ENCODE data around the gene GPR171.
"Not testable (repeated sequence)": the region's sequence is repeated elsewhere in the genome, so short reads cannot be mapped to it uniquely, and the experiment has no call there.

GPR171 gene, protein sequence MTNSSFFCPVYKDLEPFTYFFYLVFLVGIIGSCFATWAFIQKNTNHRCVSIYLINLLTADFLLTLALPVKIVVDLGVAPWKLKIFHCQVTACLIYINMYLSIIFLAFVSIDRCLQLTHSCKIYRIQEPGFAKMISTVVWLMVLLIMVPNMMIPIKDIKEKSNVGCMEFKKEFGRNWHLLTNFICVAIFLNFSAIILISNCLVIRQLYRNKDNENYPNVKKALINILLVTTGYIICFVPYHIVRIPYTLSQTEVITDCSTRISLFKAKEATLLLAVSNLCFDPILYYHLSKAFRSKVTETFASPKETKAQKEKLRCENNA

DNA sequence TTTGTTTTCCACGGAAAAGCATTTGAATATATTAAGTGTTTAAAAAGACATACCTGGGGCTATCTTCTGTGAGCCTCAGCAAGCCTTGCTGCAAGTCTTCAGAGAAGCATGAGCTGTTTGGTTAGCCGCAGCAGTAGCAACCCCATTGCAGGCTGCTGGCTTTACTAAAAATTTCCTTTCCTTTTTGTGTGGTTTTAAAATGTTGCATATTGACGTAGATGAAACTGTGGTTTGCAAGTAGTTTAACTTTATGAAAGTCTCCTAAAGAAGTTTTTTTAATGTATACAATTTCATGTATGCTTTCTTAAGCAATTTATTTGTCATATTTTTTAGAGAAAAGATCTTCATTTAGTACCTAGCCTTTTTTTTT is at the start of gene GPR171:
Gene GPR171, minus strand, starts transcription at position 166 of the 370 bp plus-strand sequence. CDS start 3,830 bp downstream, outside the sequence.
- no peak for DNase-seq

DNA sequence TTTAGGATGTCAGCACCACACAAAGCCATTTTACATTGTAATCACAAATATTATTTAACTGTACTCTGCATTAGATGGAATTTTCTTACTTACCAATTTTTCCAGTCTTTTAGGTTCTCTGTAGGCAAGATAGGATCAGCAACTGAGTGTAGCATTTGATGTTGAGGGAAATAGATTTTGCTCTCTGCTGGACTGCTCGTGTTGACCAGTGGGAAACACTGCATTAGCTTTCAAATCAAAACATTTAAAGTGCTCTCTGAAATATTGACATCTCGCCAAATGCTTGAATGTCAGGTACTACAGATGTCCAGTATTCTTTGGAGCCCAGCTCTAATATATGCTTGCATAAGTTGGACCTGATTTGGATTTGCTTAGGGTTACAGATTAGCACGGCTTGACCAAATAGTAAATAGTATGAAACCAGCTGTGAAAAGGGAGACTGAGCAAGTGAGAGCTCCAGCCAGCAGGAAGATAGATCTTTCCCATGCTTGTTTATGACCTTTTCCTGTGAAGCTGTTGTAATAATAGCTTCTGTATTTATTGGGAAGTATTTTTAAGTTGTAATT is 45.8 kb upstream of the GPR171 start:
- no peak for DNase-seq

DNA sequence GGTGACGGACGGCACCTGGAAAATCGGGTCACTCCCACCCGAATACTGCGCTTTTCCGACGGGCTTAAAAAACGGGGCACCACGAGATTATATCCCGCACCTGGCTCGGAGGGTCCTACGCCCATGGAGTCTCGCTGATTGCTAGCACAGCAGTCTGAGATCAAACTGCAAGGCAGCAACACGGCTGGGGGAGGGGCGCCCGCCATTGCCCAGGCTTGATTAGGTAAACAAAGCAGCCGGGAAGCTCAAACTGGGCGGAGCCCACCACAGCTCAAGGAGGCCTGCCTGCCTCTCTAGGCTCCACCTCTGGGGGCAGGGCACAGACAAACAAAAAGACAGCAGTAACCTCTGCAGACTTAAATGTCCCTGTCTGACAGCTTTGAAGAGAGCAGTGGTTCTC is 39.0 kb upstream of the GPR171 start:
- DNase-seq = not testable (repeated sequence)

DNA sequence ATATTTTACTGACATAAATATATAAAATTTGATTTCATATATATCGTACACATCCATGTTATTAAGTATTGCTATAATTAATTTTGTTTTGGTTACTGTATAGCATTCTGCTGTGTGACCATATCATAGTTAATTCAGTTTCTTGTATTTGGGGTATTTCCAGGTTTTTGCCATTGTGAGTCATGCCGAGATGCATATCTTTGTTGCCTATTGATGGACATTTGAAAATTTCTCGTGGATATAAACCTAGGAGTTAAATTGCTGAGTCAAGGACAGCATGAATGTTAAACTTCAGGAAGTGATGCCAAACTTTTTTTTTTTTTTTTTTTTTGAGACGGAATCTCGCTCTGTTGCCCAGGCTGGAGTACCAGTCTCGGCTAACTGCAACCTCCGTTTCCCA is 33.7 kb upstream of the GPR171 start:
- DNase-seq = no peak

DNA sequence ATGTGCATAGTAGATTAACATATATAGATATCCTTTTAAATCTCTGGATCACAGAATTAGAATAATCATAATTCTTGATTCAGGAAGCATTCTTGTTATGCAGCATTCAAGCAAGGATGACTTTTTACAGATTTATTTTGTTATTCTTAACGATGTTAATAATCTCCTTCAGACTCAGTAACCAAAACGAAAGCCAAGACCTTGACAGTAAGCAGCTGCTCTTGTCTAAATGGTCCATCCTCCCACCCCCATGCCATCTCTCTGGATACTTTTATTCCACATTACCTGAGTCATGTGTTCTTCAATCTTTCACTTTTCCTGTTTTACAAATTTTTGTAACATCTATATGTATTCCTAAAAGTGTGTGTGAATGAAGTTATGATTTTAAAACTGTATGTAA is 33.3 kb upstream of the GPR171 start:
- no peak for DNase-seq

DNA sequence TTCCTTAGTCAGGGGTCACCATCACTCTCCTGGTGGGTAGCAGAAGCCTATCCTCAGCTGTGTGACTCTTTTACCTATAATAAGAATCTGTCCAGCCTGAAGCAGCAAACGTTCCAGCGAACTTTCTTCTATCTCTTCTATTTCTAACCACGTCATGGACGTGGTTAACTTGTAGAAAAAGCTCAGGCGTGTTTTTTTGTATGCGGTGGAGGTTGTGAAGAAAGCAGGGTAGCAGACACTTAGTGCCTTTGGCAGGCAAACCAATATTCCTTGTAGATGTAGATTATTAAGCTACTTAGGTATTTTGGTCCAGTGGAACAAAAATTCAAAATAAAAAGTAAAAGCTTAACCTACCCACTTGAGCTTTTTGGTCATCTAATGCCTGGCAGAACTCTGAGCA is 31.8 kb upstream of the GPR171 start:
- DNase-seq = no peak

DNA sequence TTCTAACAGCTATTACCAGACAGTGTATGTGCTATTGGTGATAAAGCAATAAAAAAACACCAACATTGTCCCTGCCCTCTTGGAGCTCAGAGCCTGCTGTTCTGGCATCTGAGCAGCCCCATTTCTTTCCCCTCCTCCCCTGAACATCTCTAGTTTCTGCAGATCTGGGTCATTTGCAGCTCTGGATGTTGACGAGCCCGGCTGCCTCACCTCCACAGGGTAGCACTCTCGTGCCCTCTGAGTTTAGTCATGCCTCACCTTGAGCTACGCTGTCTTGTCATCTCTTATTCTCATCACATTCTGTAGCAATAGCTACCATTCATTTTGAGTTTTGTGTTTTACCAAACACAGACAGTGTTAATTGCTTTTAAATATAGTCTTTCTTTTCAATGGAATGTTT is 30.0 kb upstream of the GPR171 start:
- no peak for DNase-seq

DNA sequence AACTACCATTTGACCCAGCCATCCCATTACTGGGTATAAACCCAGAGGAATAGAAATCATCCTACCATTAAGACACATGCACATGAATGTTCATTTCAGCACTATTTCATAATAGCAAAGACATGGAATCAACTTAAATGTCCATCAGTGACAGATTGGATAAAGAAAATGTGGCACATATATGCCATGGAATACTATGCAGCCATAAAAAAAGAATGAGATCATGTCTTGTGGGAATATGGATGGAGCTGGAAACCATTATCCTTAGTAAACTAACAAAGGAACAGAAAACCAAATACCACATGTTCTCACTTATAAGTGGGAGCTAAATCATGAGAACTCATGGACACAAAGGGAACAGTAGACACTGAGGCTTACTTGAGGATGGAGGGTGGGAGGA is 29.4 kb upstream of the GPR171 start:
- DNase-seq = not testable (repeated sequence)

DNA sequence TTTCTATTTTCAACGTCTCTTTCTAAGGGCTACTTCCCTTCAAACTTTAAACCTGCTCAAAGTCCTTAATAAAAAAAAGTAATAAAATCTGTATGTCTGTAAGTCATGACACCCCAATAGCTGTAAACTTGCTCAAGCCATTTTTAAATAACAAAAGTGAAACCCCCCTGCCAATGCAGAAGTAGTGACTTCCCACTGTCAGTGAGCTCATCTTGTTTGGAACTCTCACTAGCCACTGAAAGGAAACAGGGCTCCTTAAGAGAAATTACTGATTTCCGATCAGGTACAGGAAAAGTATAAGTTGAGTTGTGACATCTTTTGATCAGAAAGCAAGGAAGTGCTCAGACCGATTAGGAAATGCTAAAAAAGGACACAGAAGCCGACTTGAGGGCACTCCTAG is 27.6 kb upstream of the GPR171 start:
- DNase-seq = peak in 1 of 2 donors; percentile 72

DNA sequence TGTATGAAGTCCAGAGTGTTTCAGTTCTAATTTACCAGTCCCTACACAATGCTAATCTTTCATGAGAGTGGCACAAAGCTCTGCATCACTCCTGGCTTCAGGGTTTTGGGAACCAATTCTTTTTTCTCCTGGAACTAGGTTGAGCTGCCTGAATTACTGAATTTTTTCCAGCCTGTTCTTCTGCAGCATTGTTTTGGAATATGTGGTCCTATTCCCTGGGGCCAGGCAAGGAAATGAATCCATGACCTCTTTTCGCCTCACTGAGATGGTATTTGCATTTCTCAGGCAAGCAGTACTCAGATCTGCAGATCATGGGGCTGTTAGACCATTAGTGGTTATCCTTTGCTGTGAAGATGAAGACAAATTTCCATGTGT is 25.6 kb upstream of the GPR171 start:
- DNase-seq = peak in 1 of 2 donors; percentile 5

DNA sequence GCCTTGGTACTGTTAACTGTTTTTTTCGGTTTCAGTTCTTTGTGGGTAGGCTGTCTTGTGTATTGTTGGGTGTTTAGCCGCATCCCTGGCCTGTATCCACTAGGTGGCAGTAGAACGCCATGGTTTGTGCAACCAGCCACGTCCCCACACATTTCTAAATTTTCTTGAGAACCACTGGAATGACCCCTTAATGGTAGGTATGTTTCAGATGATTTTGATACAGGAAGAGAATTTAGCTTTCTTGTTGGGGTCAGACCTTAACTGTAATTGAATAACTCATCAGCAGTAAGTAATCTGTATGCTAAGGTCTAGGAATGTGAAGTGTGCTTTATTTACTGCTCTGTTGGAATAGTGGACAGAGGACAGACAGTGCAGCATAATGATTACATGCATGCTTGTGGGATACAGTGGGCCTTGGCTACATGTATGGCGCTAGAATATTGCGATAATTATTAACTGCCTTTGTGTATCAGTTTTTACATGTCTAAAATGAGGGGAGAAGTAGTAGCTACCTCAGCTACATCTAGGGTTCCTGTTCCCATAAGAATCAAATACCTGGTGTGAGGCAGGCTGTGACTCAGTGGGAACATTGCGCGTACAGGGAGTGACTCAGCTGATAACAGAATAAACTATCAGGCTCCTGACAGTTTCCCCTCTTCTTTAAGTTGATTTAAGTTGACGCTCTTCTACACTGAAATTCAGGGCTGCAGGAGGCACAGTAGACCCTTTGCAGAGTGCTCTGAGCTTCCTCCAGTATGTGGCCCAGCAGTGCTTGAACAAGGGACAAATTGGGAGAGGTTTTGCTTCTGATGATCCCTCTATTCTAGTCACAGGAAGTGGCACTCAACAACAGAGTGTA is 25.0 kb upstream of the GPR171 start:
- DNase-seq = peak; percentile 35 to 80

DNA sequence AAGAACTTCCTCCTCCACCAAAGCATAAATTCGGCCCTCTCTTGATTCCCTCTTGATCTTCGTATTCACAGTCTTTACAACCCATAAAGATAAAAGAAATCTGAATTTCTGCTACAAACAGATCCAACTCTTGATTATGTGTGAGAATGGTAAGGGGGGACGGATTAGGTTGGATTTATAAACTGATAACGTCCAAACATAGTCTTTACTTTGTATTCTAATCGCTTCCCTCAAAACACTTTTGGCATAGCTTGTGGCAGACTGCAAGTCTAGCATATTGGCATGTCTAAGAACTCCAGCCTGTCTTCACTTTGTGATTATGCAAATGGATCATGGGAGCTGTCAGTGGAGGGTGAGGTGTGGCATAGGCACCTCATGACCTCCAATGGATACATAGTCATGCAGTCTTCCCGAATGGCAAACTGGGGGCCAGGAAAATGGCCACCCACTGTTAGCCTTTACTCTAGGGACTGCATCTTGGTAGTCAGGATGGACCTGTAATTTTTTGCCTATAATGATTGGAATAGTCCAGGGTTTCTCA is 24.3 kb upstream of the GPR171 start:
- DNase-seq = no peak

DNA sequence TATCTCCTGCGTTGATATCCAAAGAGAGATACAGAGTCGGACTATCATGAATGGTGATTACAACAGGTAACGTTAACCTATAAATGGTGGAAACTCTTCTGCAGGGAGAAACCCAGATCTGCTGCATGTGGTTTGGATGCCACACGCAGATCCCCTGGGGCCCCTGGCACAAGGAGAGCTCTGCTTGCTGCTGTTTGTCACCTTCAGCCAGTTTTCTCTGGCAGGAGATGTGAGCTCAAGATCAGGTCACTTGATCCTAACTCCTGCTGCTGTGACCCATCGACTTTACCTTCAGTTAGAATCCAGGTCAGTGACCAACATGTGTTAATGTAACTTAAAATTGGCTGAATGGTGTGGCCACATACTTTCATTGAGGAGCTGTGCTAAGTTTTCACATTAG is 23.8 kb upstream of the GPR171 start:
- DNase-seq = no peak

DNA sequence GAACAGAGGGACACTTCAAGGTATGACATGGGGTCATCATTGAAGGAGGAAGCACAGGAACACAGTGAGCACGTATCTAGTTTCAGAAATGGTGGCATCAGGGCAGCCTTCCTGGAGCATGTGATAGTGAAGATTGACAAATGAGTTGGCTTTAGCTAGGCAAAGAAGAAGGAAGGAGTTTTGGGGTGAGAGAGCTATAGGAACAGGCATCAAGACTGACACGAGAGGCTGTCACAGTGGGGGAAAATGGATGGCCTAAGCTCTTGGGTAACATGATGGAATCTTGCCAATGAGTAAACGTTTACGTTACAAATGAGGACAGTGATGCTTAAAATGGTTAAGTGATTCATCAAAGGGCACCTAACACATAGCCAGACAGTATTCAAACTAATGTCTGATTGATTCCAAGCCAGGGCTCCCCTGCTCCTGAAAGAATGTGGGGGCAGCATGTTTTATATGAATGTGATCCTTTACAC is 23.1 kb upstream of the GPR171 start:
- DNase-seq = peak in 1 of 2 donors; percentile 62

DNA sequence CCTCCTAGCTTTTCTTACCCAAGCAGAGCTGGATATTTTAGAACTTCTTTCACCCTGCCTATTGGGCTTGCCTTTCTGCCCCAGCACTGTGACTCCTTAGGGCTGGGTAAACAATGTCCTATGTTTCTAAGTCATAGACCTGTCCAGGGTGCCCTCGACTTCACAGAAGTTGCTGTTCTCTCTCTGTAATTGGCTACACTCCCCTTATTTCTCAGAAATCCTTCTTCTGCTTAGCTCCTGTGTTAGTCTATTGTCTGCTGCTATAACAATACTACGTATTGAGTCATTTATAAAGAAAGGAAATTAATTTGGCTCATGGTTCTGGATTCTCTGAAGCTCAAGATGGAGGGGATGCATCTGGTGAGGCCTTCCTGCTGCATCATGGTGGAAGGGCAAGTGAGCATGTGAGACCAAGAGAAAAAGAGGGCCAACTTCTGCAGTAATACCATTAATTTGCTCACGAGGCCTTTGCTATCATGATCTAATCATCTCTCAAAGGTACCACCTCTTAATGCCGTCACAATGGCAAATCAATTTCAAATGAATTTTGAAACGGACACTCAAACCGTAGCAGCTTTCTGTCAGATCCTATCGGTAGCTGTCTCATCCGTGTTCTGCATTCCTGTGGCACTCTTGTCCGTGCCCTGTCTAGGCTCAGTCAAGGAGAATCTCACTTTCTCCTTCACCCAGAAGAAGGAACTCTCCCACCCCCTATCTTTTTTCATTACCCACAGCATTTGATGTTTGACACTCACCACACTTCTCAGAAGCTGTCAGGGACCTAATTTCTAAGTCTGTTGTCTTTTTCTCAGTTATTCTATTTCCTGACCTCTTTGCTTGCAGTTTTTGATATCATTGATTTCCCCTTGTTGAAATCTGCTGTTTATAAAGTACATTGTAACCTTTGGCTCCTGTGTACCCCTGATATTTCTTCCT is 22.3 kb upstream of the GPR171 start:
- DNase-seq = peak in 1 of 2 donors; percentile 53

DNA sequence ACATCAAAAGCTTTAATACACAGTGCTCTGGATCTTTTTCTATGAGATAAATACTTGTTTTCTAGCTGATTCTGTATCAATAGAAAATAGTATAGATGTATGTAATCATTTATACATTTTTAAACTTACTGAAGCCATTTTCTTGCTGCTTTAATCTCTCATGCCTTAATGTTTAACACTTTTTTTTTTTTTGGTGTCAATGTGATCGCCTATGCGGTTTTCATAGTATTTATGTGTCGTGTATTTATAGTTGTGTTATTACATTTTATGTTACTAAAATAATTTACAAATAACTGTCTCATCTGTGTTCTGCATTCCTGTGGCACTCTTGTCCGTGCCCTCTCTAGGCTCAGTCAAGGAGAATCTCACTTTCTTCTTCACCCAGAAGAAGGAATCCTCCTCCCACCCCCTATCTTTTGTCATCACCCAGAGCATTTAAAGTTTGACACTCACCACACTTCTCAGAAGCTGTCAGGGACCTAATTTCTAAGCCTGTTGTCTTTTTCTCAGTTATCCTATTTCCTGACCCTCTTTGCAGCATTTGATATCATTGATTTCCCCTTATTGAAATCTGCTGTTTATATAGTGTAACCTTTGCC is 21.4 kb upstream of the GPR171 start:
- no peak for DNase-seq

DNA sequence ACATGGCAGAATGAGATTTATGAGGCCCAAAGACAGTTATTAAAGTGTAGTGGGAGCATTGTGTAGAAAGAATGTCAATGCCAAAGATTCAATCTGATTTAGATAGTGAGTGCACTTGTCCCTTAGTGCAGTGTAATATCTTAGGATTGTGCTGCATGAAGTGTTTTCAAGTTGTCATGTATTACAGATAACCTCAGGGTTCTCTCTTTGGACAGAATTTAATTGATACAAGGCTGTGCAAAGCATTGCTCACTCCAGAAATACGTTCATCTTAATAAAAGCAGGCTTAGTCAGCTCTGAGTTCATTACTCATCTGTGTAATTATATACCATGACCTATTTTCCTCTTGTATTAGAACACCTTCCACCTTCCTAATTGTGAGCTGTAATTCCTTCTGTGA is 16.0 kb upstream of the GPR171 start:
- no peak for DNase-seq

DNA sequence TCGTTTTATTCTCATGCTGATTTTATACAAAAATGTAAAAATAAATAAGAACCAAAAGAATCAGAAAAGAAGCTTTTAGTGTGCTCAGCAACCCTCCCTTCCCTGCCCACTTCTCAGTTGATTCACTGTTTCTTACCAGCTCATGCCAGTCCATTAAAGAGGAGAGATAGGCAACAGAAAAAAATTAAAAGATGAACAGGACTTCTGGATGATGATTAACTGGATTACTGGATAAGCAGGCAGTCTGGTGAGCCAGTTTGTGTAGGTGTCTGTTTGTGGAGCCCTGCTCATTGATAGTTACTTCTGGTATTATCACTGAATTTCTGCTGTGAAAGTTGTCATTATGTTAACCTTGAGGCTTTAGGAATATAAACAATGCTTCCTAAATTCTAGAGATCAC is 15.1 kb upstream of the GPR171 start:
- DNase-seq = no peak

DNA sequence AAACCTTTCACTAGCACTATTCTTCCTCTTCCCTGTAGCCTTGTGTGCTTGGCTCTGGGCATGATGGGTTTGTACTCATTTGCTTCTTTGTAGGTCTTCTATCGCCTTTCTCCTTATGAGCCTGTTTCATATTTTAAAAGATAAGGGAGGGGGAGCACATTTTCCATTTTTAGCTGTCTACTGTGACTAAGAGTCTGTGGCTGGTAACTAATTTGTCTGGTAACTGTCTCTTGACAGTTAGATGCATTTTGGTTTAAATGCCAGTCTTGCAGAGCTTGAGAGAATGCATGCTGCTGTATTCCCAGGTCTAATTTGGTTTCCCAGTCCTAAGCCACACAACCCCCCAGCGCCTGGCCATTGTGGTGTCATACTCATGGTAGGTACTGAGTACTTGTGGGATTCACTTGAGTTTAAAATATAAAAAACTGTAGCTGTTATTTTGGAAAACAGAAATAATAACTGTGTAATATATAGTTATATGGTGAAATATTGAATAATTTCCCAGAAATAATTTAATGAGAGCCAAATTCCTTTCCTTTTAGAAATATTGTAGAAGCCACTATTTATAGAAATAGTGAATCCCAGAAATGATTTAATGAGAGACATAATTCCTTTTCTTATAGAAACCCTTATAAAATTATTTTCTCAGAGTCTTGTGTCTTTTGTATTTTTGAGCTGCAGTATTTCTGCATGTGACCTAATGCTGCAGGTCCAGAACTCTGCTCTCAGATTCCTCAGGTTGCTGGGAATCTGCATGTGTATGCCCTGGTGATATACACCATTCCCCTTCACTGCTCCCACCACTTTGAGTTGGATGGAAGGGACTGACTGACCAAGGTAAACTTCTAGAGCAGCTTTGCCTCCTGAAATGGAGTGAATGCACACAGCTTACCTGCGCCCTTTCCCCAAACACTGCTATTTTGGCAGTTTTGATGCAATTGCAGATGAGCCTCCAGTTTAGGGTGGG is 13.9 kb upstream of the GPR171 start:
- peak in 1 of 2 donors; percentile 47 for DNase-seq

DNA sequence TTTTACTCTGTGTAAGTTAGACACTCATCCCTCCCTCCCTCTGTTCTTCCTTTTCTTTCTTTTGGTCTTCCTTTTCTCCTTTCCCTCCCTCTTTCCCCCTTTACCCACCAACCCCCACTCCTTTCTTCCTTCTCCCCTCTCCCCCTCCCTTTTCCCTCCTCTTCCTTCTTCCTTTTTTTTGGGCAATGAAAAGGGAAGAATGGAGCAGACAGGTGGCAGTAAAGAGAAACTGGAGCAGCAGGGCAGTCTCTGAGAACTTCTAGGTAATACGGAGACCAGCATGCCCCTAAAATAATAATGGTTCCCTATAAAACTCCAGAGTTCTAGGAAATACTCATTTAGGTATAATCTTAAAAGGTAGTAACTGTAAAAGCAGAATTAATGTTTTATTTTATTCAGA is 11.4 kb upstream of the GPR171 start:
- DNase-seq = no peak

DNA sequence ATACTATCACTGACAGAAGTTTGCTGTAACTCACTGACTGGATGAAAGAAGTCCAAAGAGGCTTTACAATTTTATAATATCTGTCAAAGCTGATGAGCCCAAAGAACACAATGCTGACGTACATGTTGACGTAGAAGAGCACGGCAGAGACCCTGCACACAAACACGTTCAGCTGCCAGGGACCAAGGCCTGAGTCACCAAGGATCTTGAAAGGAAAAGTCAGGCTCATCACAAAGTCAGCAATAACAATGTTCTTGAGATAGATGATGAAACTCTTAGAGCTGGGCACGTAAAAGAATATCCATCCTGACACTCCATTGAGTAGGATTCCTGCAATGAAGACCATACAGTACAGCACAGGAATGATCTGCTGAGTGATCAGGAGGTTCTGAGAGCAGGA is 10.9 kb upstream of the GPR171 start:
- DNase-seq = no peak

Measured in bone marrow (tissue), 2 donors.